ENCODE data around the gene PTPRJ.

The PTPRJ gene

GRCh38 chr11:48073031-48073861, 92.9 kb downstream of the PTPRJ start:
- DNase-seq (ENCODE audit: low read depth) = no peak

- no peak for DNase-seq (ENCODE audit: low read depth)
Observed at GRCh38 chr11:48074425-48075181, 94.2 kb downstream of the PTPRJ start.

- DNase-seq (ENCODE audit: low read depth) = no peak
Observed at GRCh38 chr11:48075637-48076036, 95.3 kb downstream of the PTPRJ start.

- DNase-seq (ENCODE audit: low read depth) = no peak
Observed at GRCh38 chr11:48077251-48077650, 96.9 kb downstream of the PTPRJ start.

GRCh38 chr11:48078689-48079088, 98.3 kb downstream of the PTPRJ start:
- no peak for DNase-seq (ENCODE audit: low read depth)

GRCh38 chr11:48079596-48079995, 99.2 kb downstream of the PTPRJ start:
- DNase-seq (ENCODE audit: low read depth) = no peak

- no peak for DNase-seq (ENCODE audit: low read depth)
Observed at GRCh38 chr11:48080301-48080861, 100.0 kb downstream of the PTPRJ start.

GRCh38 chr11:48081151-48082010, 101.0 kb downstream of the PTPRJ start:
- DNase-seq (ENCODE audit: low read depth) = no peak

GRCh38 chr11:48082771-48083170, 102.4 kb downstream of the PTPRJ start:
- DNase-seq (ENCODE audit: low read depth) = no peak

GRCh38 chr11:48083421-48083820, 103.1 kb downstream of the PTPRJ start:
- DNase-seq (ENCODE audit: low read depth) = no peak

GRCh38 chr11:48085688-48086087, 105.3 kb downstream of the PTPRJ start:
- DNase-seq (ENCODE audit: low read depth) = no peak

- DNase-seq (ENCODE audit: low read depth) = no peak
Observed at GRCh38 chr11:48087422-48087821, 107.1 kb downstream of the PTPRJ start.

- no peak for DNase-seq (ENCODE audit: low read depth)
Observed at GRCh38 chr11:48087974-48088681, 107.8 kb downstream of the PTPRJ start.

GRCh38 chr11:48088682-48089050, 108.3 kb downstream of the PTPRJ start:
- DNase-seq (ENCODE audit: low read depth) = no peak

GRCh38 chr11:48090174-48090573, 109.8 kb downstream of the PTPRJ start:
- DNase-seq (ENCODE audit: low read depth) = no peak

- DNase-seq (ENCODE audit: low read depth) = no peak
Observed at GRCh38 chr11:48091426-48092102, 111.2 kb downstream of the PTPRJ start.

GRCh38 chr11:48093323-48093722, 113.0 kb downstream of the PTPRJ start:
- DNase-seq (ENCODE audit: low read depth) = no peak

GRCh38 chr11:48093795-48094642, 113.7 kb downstream of the PTPRJ start:
- DNase-seq (ENCODE audit: low read depth) = no peak

GRCh38 chr11:48094643-48095339, 114.4 kb downstream of the PTPRJ start:
- no peak for DNase-seq (ENCODE audit: low read depth)
